ENCODE measurements around the gene NDUFA13.
A peak's percentile ranks its signal among the peaks of the same experiment; 100 is the strongest.

The NDUFA13 gene

DNA sequence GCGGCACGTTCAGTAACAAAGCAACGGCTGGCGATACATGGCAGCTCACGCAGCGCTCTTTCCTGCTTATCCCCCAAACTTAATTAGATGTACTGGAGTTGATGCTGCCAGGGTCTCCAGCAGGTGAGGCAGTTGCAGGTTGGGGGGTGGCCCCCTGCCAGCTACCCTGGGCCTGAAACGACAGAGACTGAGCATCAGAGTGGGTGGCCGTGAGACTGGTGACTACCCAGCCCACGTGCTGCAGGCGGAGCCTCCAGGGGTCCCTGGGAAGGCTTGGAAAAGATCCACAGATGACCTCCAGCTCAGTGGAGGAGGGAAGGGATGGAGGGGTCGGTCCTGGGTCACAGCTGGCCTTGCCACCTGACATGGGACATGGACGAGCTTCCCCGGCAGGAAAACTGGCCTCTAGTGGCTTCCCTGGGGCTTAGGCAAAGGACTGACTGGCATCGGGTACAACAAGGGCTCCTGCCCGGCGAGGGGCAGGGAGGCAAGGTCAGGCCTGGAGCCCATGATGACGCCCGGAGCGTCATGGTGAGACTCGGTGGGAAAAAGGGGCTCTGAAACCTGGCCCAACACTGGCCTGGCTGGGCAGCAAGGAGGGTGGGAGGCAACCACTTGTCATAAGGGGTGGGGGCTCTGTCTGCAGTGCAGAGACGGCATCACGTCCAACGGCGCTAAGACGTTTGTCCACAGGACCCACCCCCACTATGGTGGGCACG lies 46.1 kb downstream of the NDUFA13 start:
- DNase-seq (ENCODE audit: insufficient read length, low spot score): no peak
- no peak for FAIRE-seq

DNA sequence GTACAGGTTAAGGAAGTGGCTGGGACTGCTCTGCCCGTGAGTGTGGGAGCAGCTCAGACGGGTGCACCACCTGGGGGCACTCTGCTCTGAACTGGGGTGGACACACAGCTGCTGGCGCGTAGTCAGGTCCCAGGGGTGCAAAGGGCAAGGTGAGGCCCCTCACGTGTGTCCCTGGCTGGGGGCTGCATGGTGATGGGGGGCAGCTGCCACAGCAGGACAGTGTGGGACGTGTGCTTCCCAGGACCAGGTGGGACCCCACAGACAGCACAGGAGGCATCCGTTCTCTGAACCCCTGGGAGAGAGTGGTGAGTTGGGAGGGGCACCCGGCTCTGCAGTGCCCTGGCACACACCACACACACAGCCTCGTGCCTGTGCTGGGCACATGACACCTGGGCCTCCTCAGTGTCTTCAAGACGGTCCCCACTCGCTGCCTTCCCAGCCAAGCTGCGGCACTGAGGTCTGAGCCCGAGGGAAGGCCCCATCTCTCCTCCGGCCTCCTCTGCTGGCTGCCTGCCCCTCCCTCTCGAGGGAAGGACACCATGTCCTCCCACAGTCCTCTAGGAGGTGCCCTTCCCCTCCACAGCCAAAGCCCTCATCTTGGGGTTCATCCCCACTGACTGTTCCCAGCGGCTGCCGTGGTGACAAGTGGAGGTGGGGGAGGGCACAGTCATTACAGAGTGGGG lies 46.8 kb downstream of the NDUFA13 start:
- FAIRE-seq: no peak
- DNase-seq (ENCODE audit: insufficient read length, low spot score): no peak

More for the DNA sequence above, 46.1 kb downstream of the NDUFA13 start:
- TF ChIP-seq POLR2A (IDR thresholded peaks at IDR 0.05; ENCODE audit: low read depth, low read length): no peak

DNA sequence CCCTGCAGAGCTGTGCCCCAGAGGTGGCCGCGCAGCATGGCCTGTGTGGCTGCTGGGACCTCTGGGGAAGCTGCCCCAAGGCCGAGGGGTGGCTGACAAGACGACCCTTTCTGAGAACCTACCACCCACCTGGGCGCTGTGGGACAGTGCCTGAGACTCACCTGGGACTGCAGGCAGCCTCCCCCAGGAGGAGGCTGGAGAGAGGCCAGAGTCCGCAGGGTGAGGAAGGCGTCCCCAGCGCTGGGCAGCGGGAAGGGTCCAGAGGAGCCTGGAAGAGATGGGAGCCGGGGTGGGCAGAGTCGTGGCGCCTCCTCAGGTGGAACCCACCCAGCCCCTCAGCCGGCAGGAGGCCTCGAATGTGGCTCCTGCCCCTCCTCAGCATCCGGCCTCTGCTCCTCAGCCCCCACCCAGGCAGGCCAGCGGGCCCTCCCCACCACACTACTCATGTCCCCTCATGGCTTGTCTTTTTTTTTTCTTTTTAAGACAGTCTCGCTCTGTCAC lies 47.4 kb downstream of the NDUFA13 start:
- FAIRE-seq (no peak), DNase-seq (ENCODE audit: insufficient read length, low spot score) (no peak)
- TF ChIP-seq POLR2A (IDR thresholded peaks at IDR 0.05; ENCODE audit: low read depth, low read length): no peak

More for the DNA sequence above, 46.8 kb downstream of the NDUFA13 start:
- no peak for TF ChIP-seq POLR2A (IDR thresholded peaks at IDR 0.05; ENCODE audit: low read depth, low read length)

DNA sequence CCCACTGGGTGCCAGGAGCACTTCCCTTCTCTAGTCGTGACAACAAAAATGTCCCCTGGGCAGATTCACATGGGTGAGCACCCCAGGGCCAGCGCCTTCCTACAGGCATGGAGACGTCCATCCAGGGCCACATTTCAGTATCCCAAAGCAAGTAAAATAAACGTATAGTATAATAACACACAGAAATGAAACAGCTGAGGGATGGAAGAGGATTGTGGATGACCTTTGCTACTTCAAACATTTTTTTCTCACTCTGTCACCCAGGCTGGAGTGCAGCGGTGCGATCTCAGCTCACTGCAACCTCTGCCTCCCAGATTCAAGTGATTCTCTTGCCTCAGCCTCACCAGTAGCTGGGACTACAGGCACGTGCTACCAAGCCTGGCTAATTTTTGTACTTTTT lies 50.3 kb downstream of the NDUFA13 start:
- DNase-seq (ENCODE audit: insufficient read length, low spot score) (no peak), FAIRE-seq (no peak)
- TF ChIP-seq POLR2A (IDR thresholded peaks at IDR 0.05; ENCODE audit: low read depth, low read length): no peak

DNA sequence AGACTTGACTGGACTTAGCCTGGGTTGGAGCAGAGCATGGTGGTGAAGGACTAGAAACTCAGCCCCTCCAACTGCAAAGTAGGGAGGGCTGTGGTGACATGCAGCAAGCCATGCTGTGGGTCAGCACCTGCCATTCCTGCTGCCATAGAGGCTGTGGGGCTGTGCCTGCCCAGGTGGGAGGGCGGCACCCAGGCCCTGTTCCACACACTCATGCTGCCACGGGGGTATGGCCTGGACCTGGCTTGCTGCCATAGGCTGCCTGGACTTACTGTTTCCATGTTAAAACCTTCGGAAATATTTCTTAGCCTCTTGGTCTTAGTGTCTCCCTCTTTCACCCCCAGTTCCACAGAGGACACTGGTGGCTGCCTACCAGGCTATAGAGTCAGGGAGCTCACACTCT lies 51.4 kb downstream of the NDUFA13 start:
- no peak for FAIRE-seq
- no peak for TF ChIP-seq POLR2A (IDR thresholded peaks at IDR 0.05; ENCODE audit: low read depth, low read length)
- no peak for DNase-seq (ENCODE audit: insufficient read length, low spot score)

DNA sequence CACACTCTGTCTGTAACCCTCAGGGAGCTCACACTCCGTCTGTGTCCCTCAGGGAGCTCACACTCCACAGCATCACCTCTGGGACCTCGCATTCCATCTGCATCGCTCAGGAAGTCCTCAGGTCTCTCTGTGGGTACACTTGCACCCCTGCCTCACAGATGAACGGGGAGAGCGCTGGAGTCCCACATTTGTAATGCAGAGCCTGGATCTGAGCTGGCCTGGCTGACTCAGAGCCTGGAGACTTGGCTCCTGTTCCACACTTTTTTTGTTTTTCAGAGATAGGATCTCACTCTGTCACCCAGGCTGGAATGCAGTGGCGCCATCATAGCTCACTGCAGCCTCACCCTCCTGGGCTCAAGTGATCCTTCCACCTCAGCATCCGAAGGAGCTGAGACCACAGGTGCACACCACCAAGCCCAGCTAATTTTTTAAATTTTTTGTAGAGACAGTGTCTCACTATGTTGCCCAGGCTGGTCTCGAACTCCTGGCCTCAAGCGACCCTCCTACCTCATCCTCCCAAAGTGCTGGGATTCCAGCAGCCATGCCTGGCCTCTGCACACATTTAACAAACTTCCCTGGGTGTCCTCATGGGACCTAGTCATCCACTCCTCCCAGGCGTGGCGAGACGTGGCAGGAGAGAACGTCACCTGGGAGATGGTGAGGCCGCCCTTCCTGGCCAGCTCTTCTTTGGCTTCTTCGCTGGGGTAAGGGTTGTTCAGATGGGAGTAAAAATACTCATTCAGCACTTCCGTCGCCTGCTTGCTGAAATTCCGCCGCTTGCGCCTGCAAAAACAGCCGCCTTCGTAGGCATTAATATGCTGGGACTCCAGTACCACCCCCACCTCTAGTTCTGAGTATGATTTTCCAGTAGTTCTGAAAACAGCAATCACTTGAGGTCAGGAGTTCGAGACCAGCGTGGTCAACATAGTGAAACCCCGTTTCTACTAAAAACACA lies 53.1 kb downstream of the NDUFA13 start:
- DNase-seq (ENCODE audit: insufficient read length, low spot score): peak; percentile 81
- TF ChIP-seq POLR2A (IDR thresholded peaks at IDR 0.05; ENCODE audit: low read depth, low read length): no peak
- no peak for FAIRE-seq

DNA sequence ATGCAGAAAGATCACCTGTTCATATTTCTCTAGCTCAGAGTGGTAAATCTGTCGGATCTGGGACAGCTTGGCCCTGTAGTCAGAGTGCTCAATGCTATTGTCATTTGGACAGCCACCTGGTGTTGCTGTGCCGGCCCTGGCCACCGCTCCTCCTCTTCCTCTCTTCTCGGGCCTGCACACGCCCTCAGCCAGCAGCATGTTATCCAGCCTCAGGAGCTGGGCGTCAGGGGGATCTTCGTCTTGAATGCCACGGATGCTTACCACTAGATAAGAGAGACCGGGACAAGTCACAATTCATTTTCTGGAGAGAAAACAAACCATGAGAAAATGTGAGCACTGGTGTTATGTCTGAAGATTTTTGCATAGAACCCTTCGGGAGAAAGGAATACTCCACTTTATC lies 54.5 kb downstream of the NDUFA13 start:
- no peak for TF ChIP-seq POLR2A (IDR thresholded peaks at IDR 0.05; ENCODE audit: low read depth, low read length)
- FAIRE-seq: no peak
- DNase-seq (ENCODE audit: insufficient read length, low spot score): no peak

DNA sequence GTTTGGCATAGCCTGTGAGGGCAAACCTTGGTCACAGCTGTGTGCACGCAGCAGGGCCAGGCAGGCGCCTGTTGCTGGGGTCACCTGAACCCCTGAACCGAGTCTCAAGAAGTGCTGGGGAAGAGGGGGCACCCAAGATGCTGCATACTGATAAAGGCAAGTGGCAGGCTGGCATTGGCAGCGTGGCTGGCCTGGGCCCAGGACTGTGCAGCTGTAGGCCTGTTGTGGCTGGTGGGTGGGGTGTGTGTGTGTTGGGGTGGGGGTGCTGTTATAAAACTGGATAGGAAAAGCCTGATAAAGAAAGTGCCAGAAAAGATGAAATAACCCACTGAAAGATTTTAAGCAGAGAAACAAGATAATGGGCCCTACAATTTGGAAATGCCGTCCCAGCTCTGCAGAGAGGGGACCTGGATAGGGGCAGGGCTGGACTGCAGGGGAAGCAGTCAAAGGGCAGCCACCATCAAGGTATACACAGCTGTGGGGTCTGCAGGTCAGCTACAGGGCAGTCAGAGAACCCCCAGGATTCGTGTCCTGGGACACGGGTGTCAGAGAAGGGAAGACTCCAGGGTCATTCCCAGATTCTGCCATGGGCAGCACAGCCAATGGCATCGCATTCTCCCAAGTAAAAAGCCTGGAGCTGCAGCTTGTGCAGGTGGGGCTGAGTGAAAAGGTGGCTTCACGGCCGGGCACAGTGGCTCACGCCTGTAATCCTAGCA lies 55.2 kb downstream of the NDUFA13 start:
- no peak for TF ChIP-seq POLR2A (IDR thresholded peaks at IDR 0.05; ENCODE audit: low read depth, low read length)
- FAIRE-seq (no peak), DNase-seq (ENCODE audit: insufficient read length, low spot score) (no peak)

DNA sequence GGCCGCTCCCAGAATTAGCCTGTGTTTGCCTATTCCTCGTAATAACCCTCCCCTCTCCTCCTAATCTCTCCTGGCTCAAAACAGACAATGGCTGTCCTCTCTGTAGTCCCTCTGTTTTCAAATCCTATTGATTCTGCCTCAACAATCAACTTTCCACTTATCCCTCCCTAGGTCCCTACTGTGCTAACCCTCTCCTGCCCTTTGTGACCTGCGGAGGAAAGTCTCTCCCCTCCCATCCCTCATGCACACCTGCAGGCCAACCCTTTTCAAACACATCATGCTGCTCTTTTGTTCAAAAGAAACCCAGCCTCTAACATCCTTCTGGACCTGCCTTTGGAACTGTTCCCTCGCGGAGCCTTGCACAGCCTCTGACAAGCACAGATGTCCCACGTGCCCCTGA lies 59.4 kb downstream of the NDUFA13 start:
- DNase-seq (ENCODE audit: insufficient read length, low spot score) (no peak), FAIRE-seq (no peak)
- no peak for TF ChIP-seq POLR2A (IDR thresholded peaks at IDR 0.05; ENCODE audit: low read depth, low read length)

Measured in H54 (cell line).